ENCODE data around the gene GABARAPL2.
A peak's percentile ranks its signal among the peaks of the same experiment; 100 is the strongest.

Gene GABARAPL2

GRCh38 chr16:75555707-75556430 lies 10.3 kb upstream of the GABARAPL2 start, which contains the start of gene TMEM231:
TMEM231 (minus strand) TSS chr16:75556252; CDS start chr16:75556209, 43 bp downstream.
- WGBS (ENCODE audit: extremely low coverage, insufficient coverage, low lambda C conversion rate): no CpG with 5 or more reads among the region's 75 CpGs
- H3K56ac ChIP-seq (ENCODE audit: low read length): peak within 1 kb of the TSS; percentile 81
- H2BK15ac ChIP-seq (replicated peaks; ENCODE audit: low read depth): no peak within 1 kb of the TSS
- H3K4me1 ChIP-seq (ENCODE audit: control insufficient read depth, low read depth, low read length): no peaks in the 10 kb centered on the region
- no peaks in the 10 kb centered on the region for H3K79me1 ChIP-seq (ENCODE audit: low read length)
- H3K18ac ChIP-seq (ENCODE audit: low read length): no peak within 1 kb of the TSS
- no peak within 1 kb of the TSS for H2BK120ac ChIP-seq (ENCODE audit: low read depth, low read length)
- H2BK5ac ChIP-seq (ENCODE audit: low read length): no peak within 1 kb of the TSS
- H4K8ac ChIP-seq (ENCODE audit: low read depth, low read length): no peak within 1 kb of the TSS
- peak; percentile 97 for DNase-seq
- peak within 1 kb of the TSS; percentile 77 for H3K9ac ChIP-seq (ENCODE audit: low read length)
- H4K5ac ChIP-seq (ENCODE audit: low read length): no peak within 1 kb of the TSS
- peak within 1 kb of the TSS; percentile 58 for H3K27ac ChIP-seq (ENCODE audit: low read depth, low read length)
- H3K36me3 ChIP-seq (ENCODE audit: control insufficient read depth, insufficient read depth, low read length): no peaks in the 10 kb centered on the region
- peak within 1 kb of the TSS; percentile 76 for H3K4me3 ChIP-seq (ENCODE audit: low read length)
- H3K23ac ChIP-seq (ENCODE audit: low read length): peak within 1 kb of the TSS; percentile 15
- no peak within 1 kb of the TSS for H2AK5ac ChIP-seq (ENCODE audit: low read length)
- H3K4me2 ChIP-seq (ENCODE audit: low read length): peak within 1 kb of the TSS; percentile 97
- H3K4ac ChIP-seq (ENCODE audit: low read depth, low read length): no peak within 1 kb of the TSS
- H3K27me3 ChIP-seq (ENCODE audit: insufficient read depth, low read length, poor library complexity): no peaks in the 10 kb centered on the region
- H3K79me2 ChIP-seq (ENCODE audit: control insufficient read depth, insufficient read depth, low read length): no peaks in the 10 kb centered on the region

- no peak overlapping the region for H3K4me3 ChIP-seq (ENCODE audit: low read length)
- no peaks in the 10 kb centered on the region for H3K27me3 ChIP-seq (ENCODE audit: insufficient read depth, low read length, poor library complexity)
- no peak overlapping the region for H2BK120ac ChIP-seq (ENCODE audit: low read depth, low read length)
- no peak overlapping the region for H2BK15ac ChIP-seq (replicated peaks; ENCODE audit: low read depth)
- H3K23ac ChIP-seq (ENCODE audit: low read length): no peak overlapping the region
- peak overlapping the region; percentile 32 for H3K4me2 ChIP-seq (ENCODE audit: low read length)
- peak overlapping the region; percentile 12 for H3K56ac ChIP-seq (ENCODE audit: low read length)
- no peak overlapping the region for H3K18ac ChIP-seq (ENCODE audit: low read length)
- no CpG with 5 or more reads among the region's 16 CpGs for WGBS (ENCODE audit: extremely low coverage, insufficient coverage, low lambda C conversion rate)
- H3K27ac ChIP-seq (ENCODE audit: low read depth, low read length): no peak overlapping the region
- no peaks in the 10 kb centered on the region for H3K79me2 ChIP-seq (ENCODE audit: control insufficient read depth, insufficient read depth, low read length)
- no peak for DNase-seq
- H3K79me1 ChIP-seq (ENCODE audit: low read length): no peaks in the 10 kb centered on the region
- no peak overlapping the region for H2AK5ac ChIP-seq (ENCODE audit: low read length)
- no peaks in the 10 kb centered on the region for H3K36me3 ChIP-seq (ENCODE audit: control insufficient read depth, insufficient read depth, low read length)
- no peak overlapping the region for H4K8ac ChIP-seq (ENCODE audit: low read depth, low read length)
- no peak overlapping the region for H2BK5ac ChIP-seq (ENCODE audit: low read length)
- H3K4ac ChIP-seq (ENCODE audit: low read depth, low read length): no peak overlapping the region
- H4K5ac ChIP-seq (ENCODE audit: low read length): no peak overlapping the region
- H3K4me1 ChIP-seq (ENCODE audit: control insufficient read depth, low read depth, low read length): no peaks in the 10 kb centered on the region
- H3K9ac ChIP-seq (ENCODE audit: low read length): peak overlapping the region; percentile 9
These were observed 9.7 kb upstream of the GABARAPL2 start for GRCh38 chr16:75556431-75556950.

- H3K23ac ChIP-seq (ENCODE audit: low read length): no peak overlapping the region
- H3K56ac ChIP-seq (ENCODE audit: low read length): no peak overlapping the region
- no peak overlapping the region for H2AK5ac ChIP-seq (ENCODE audit: low read length)
- no peaks in the 10 kb centered on the region for H3K27me3 ChIP-seq (ENCODE audit: insufficient read depth, low read length, poor library complexity)
- no peak overlapping the region for H2BK15ac ChIP-seq (replicated peaks; ENCODE audit: low read depth)
- no peak overlapping the region for H2BK120ac ChIP-seq (ENCODE audit: low read depth, low read length)
- H3K4ac ChIP-seq (ENCODE audit: low read depth, low read length): no peak overlapping the region
- no peaks in the 10 kb centered on the region for H3K36me3 ChIP-seq (ENCODE audit: control insufficient read depth, insufficient read depth, low read length)
- no peaks in the 10 kb centered on the region for H3K4me1 ChIP-seq (ENCODE audit: control insufficient read depth, low read depth, low read length)
- H3K4me2 ChIP-seq (ENCODE audit: low read length): no peak overlapping the region
- DNase-seq: no peak
- H3K9ac ChIP-seq (ENCODE audit: low read length): no peak overlapping the region
- no peak overlapping the region for H3K27ac ChIP-seq (ENCODE audit: low read depth, low read length)
- H4K5ac ChIP-seq (ENCODE audit: low read length): no peak overlapping the region
- H3K79me1 ChIP-seq (ENCODE audit: low read length): no peaks in the 10 kb centered on the region
- no CpG with 5 or more reads among the region's 2 CpGs for WGBS (ENCODE audit: extremely low coverage, insufficient coverage, low lambda C conversion rate)
- H3K79me2 ChIP-seq (ENCODE audit: control insufficient read depth, insufficient read depth, low read length): no peaks in the 10 kb centered on the region
- H4K8ac ChIP-seq (ENCODE audit: low read depth, low read length): no peak overlapping the region
- no peak overlapping the region for H2BK5ac ChIP-seq (ENCODE audit: low read length)
- H3K18ac ChIP-seq (ENCODE audit: low read length): no peak overlapping the region
- H3K4me3 ChIP-seq (ENCODE audit: low read length): no peak overlapping the region
These were observed 7.3 kb upstream of the GABARAPL2 start for GRCh38 chr16:75558846-75559401.

DNA sequence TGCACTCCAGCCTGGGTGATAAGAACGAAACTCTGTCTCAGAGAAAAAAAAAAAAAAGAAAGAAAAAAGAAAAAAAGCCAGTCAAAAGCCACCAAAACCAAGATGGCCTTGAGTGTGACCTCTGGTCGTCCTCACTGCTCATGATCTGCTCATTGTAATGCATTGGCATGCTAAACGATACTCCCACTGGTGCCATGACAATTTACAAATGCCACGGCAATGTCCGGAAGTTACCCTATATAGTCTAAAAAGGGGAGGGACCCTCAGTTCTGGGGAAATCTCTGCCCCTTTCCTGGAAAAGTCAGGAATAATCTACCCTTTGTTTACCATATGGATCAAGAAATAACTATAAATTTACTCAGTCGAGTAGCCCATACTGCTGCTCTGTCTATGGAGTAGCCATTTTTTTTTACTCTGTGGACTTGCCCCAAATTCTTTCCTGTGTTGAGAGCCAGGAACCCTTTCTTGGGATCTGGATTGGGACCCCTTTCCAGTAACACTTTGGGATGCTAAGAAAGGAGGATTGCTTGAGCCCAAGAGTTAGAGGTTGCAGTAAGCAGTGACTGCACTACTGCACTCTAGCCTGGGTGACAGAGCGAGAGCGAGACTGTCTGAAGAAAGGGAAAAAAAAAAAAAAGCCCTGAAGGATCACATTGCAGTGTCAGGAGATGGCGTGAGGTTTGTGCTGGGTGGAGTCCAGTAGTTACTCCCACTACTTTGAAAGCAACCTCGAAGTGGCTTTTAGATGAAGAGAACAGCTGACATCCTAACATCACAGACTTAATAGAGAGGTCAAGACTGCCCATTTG lies 6.4 kb upstream of the GABARAPL2 start:
- H2AK5ac ChIP-seq (ENCODE audit: low read length): no peak overlapping the region
- no CpG with 5 or more reads among the region's 10 CpGs for WGBS (ENCODE audit: extremely low coverage, insufficient coverage, low lambda C conversion rate)
- H3K27ac ChIP-seq (ENCODE audit: low read depth, low read length): no peak overlapping the region
- H3K36me3 ChIP-seq (ENCODE audit: control insufficient read depth, insufficient read depth, low read length): no peaks in the 10 kb centered on the region
- H3K4me1 ChIP-seq (ENCODE audit: control insufficient read depth, low read depth, low read length): no peaks in the 10 kb centered on the region
- H3K79me1 ChIP-seq (ENCODE audit: low read length): no peaks in the 10 kb centered on the region
- peak; percentile 41 for DNase-seq
- H4K5ac ChIP-seq (ENCODE audit: low read length): no peak overlapping the region
- no peak overlapping the region for H3K18ac ChIP-seq (ENCODE audit: low read length)
- H3K4me3 ChIP-seq (ENCODE audit: low read length): no peak overlapping the region
- no peaks in the 10 kb centered on the region for H3K27me3 ChIP-seq (ENCODE audit: insufficient read depth, low read length, poor library complexity)
- H4K8ac ChIP-seq (ENCODE audit: low read depth, low read length): no peak overlapping the region
- H2BK120ac ChIP-seq (ENCODE audit: low read depth, low read length): no peak overlapping the region
- H3K4me2 ChIP-seq (ENCODE audit: low read length): no peak overlapping the region
- no peak overlapping the region for H3K4ac ChIP-seq (ENCODE audit: low read depth, low read length)
- no peak overlapping the region for H3K56ac ChIP-seq (ENCODE audit: low read length)
- no peak overlapping the region for H3K9ac ChIP-seq (ENCODE audit: low read length)
- H2BK15ac ChIP-seq (replicated peaks; ENCODE audit: low read depth): no peak overlapping the region
- H2BK5ac ChIP-seq (ENCODE audit: low read length): no peak overlapping the region
- H3K23ac ChIP-seq (ENCODE audit: low read length): no peak overlapping the region
- no peaks in the 10 kb centered on the region for H3K79me2 ChIP-seq (ENCODE audit: control insufficient read depth, insufficient read depth, low read length)

- peak overlapping the region; percentile 95 for H3K56ac ChIP-seq (ENCODE audit: low read length)
- no peak overlapping the region for H2BK5ac ChIP-seq (ENCODE audit: low read length)
- peaks cover 10% of the 10 kb centered on the region for H3K79me1 ChIP-seq (ENCODE audit: low read length)
- H3K4ac ChIP-seq (ENCODE audit: low read depth, low read length): no peak overlapping the region
- H3K27ac ChIP-seq (ENCODE audit: low read depth, low read length): no peak overlapping the region
- peak overlapping the region; percentile 100 for H3K4me2 ChIP-seq (ENCODE audit: low read length)
- no peak overlapping the region for H4K8ac ChIP-seq (ENCODE audit: low read depth, low read length)
- DNase-seq: no peak
- H2AK5ac ChIP-seq (ENCODE audit: low read length): no peak overlapping the region
- no peak overlapping the region for H4K5ac ChIP-seq (ENCODE audit: low read length)
- H3K4me3 ChIP-seq (ENCODE audit: low read length): peak overlapping the region; percentile 97
- no peak overlapping the region for H2BK15ac ChIP-seq (replicated peaks; ENCODE audit: low read depth)
- H3K9ac ChIP-seq (ENCODE audit: low read length): peak overlapping the region; percentile 87
- H2BK120ac ChIP-seq (ENCODE audit: low read depth, low read length): no peak overlapping the region
- H3K23ac ChIP-seq (ENCODE audit: low read length): no peak overlapping the region
- H3K36me3 ChIP-seq (ENCODE audit: control insufficient read depth, insufficient read depth, low read length): peaks cover 7% of the 10 kb centered on the region
- no peak overlapping the region for H3K18ac ChIP-seq (ENCODE audit: low read length)
- H3K27me3 ChIP-seq (ENCODE audit: insufficient read depth, low read length, poor library complexity): no peaks in the 10 kb centered on the region
- peaks cover 7% of the 10 kb centered on the region for H3K79me2 ChIP-seq (ENCODE audit: control insufficient read depth, insufficient read depth, low read length)
- no peaks in the 10 kb centered on the region for H3K4me1 ChIP-seq (ENCODE audit: control insufficient read depth, low read depth, low read length)
- WGBS (ENCODE audit: extremely low coverage, insufficient coverage, low lambda C conversion rate): no CpG with 5 or more reads among the region's 15 CpGs
These were observed 539 bp upstream of the GABARAPL2 start for GRCh38 chr16:75565640-75566039.

Data from mesendoderm (in vitro differentiated cells).